ENCODE measurements around the gene FAM76A. TPM values are rescaled to one million over a fixed set of nuclear protein-coding genes. Genes with fewer than 3 reads are reported as not detected.
A peak's percentile ranks its signal among the peaks of the same experiment; 100 is the strongest.

FAM76A gene
- total and polyA plus RNA-seq, 10 donors, result 4.0 to 18.2 (median 13.4) TPM

- H3K27ac ChIP-seq, result no peak overlapping the region
- no peak overlapping the region for H3K4me3 ChIP-seq
- 90 to 94% (median 93%) methylated on average over 3 of the region's 3 CpGs for WGBS, 5 donors
- no peak for DNase-seq
- H3K27me3 ChIP-seq (replicated peaks in 1 of 7), result no peaks in the 10 kb centered on the region
- peaks cover 26 to 96% (median 56%) of the 10 kb centered on the region in 6 donors for H3K4me1 ChIP-seq
- TF ChIP-seq POLR2AphosphoS5 (IDR thresholded peaks at IDR 0.05) (no peak), CTCF (IDR thresholded peaks at IDR 0.05 in 8 of 11, conservative IDR thresholded peaks at IDR 0.05 in 3 of 11) (no peak), POLR2A (IDR thresholded peaks at IDR 0.05) (no peak)
- intact Hi-C loops (cut with DNase I; ENCODE audit: low total_unique reads), result no loop called here
- H3K9me3 ChIP-seq, result no peaks in the 10 kb centered on the region
- peaks cover 0 to 67% (median 13%) of the 10 kb centered on the region in 6 donors for H3K36me3 ChIP-seq
Observed at GRCh38 chr1:27778056-27778455, 52.3 kb downstream of the FAM76A start.

- no peak for DNase-seq
- Histone ChIP-seq H3K9me3 (no peaks in the 10 kb centered on the region), H3K4me3 (no peak overlapping the region), H3K27ac (peak overlapping the region in 3 of 8 donors; percentile 25 to 42 (median 41)), H3K4me1 (peaks cover 28 to 100% (median 57%) of the 10 kb centered on the region in 6 donors), H3K27me3 (replicated peaks in 1 of 7) (no peaks in the 10 kb centered on the region), H3K36me3 (peaks cover 0 to 75% (median 13%) of the 10 kb centered on the region in 6 donors)
- intact Hi-C loops (cut with DNase I; ENCODE audit: low total_unique reads), result no loop called here
- TF ChIP-seq POLR2A (IDR thresholded peaks at IDR 0.05) (no peak), CTCF (IDR thresholded peaks at IDR 0.05 in 8 of 11, conservative IDR thresholded peaks at IDR 0.05 in 3 of 11) (no peak), POLR2AphosphoS5 (IDR thresholded peaks at IDR 0.05) (no peak)
- WGBS, 5 donors, result 71 to 92% (median 78%) methylated on average over 4 of the region's 4 CpGs
Observed at GRCh38 chr1:27779122-27779521, 53.4 kb downstream of the FAM76A start.

- Histone ChIP-seq H3K27me3 (replicated peaks in 1 of 7) (no peaks in the 10 kb centered on the region), H3K36me3 (peaks cover 0 to 46% (median 9%) of the 10 kb centered on the region in 6 donors), H3K9me3 (no peaks in the 10 kb centered on the region), H3K27ac (no peak overlapping the region), H3K4me3 (no peak overlapping the region), H3K4me1 (peaks cover 11 to 99% (median 48%) of the 10 kb centered on the region in 6 donors)
- 95 to 99% (median 96%) methylated on average over 3 of the region's 3 CpGs for WGBS, 5 donors
- intact Hi-C loops (cut with DNase I; ENCODE audit: low total_unique reads), result no loop called here
- no peak for DNase-seq
- no peak for TF ChIP-seq POLR2AphosphoS5 (IDR thresholded peaks at IDR 0.05)
- no peak for TF ChIP-seq POLR2A (IDR thresholded peaks at IDR 0.05)
- no peak for TF ChIP-seq CTCF (IDR thresholded peaks at IDR 0.05 in 8 of 11, conservative IDR thresholded peaks at IDR 0.05 in 3 of 11)
Observed at GRCh38 chr1:27782950-27783349, 57.2 kb downstream of the FAM76A start.

- Histone ChIP-seq H3K9me3 (no peaks in the 10 kb centered on the region), H3K4me1 (peaks cover 6 to 99% (median 52%) of the 10 kb centered on the region in 6 donors), H3K27ac (peak overlapping the region in 1 of 8 donors; percentile 61), H3K27me3 (replicated peaks in 1 of 7) (no peaks in the 10 kb centered on the region), H3K4me3 (no peak overlapping the region), H3K36me3 (peaks cover 0 to 47% (median 12%) of the 10 kb centered on the region in 6 donors)
- intact Hi-C loops (cut with DNase I; ENCODE audit: low total_unique reads), result no loop called here
- WGBS, 5 donors, result 97 to 100% (median 97%) methylated on average over 1 of the region's 1 CpG
- no peak for DNase-seq
- TF ChIP-seq POLR2AphosphoS5 (IDR thresholded peaks at IDR 0.05) (no peak), POLR2A (IDR thresholded peaks at IDR 0.05) (no peak), CTCF (IDR thresholded peaks at IDR 0.05 in 8 of 11, conservative IDR thresholded peaks at IDR 0.05 in 3 of 11) (no peak)
Observed at GRCh38 chr1:27784700-27785099, 58.9 kb downstream of the FAM76A start.

All from spleen (tissue), 11 donors.